GM10248 (cell line): ENCODE results near the gene EPM2A.
A peak's percentile ranks its signal among the peaks of the same experiment; 100 is the strongest.

ENCODE experiments used
- CTCF ChIA-PET: fragments of 300-600 bp; sonication (Branson Sonifier 250); formaldehyde crosslinking; extraction: SDS; loops from one replicate; lab custom pipeline; 2021; ENCODE audit warnings: antibody characterized with exemption; lab: Yijun Ruan, JAX
- POLR2A ChIA-PET: fragments of 350-650 bp; sonication (Branson Sonifier 250); formaldehyde crosslinking; extraction: SDS; loops from one replicate; lab custom pipeline; 2020; ENCODE audit warnings: antibody characterized with exemption; lab: Yijun Ruan, JAX
- DNase-seq: peaks from one replicate; pipeline ENCODE4 v3.0.0; 2012; ENCODE audit errors: extremely low spot score
- CTCF ChIP-seq: IDR thresholded peaks from 2 replicates; pipeline ENCODE4 v1.5.1; 2012; ENCODE audit warnings: mild to moderate bottlenecking, low read depth; ENCODE audit errors: extremely low read depth, missing control alignments, control extremely low read depth

EPM2A gene

GRCh38 chr6:145715426-145715825, 19.9 kb downstream of the EPM2A start:
- DNase-seq, result no peak
- CTCF ChIA-PET, result no interaction called here
- POLR2A ChIA-PET, result no interaction called here
- no peak for TF ChIP-seq CTCF

- POLR2A ChIA-PET, result no interaction called here
- DNase-seq, result no peak
- CTCF ChIA-PET, result interaction anchor here (1.0 kb wide), 1 partner anchor 11 kb away, joined by 3 read pairs; no protein-coding TSS in a partner anchor
- no peak for TF ChIP-seq CTCF
These were observed 20.6 kb downstream of the EPM2A start for GRCh38 chr6:145714731-145715130.

GRCh38 chr6:145713773-145714172, 21.5 kb downstream of the EPM2A start:
- POLR2A ChIA-PET, result no interaction called here
- TF ChIP-seq CTCF, result no peak
- DNase-seq, result no peak
- CTCF ChIA-PET, result interaction anchor here (1.0 to 1.4 kb wide), 2 partner anchors 10 to 21 kb away, joined by 3 read pairs; partner anchors contain the start of gene EPM2A

- ChIA-PET CTCF (no interaction called here), POLR2A (no interaction called here)
- no peak for DNase-seq
- TF ChIP-seq CTCF, result no peak
These were observed 23.9 kb downstream of the EPM2A start for GRCh38 chr6:145711372-145711771.

- ChIA-PET POLR2A (no interaction called here), CTCF (interaction anchor here (1.0 kb wide), 1 partner anchor 75 kb away, joined by 3 read pairs; no protein-coding TSS in a partner anchor)
- DNase-seq, result no peak
- TF ChIP-seq CTCF, result no peak
These were observed 27.9 kb downstream of the EPM2A start for GRCh38 chr6:145707397-145707796.

- DNase-seq, result no peak
- no peak for TF ChIP-seq CTCF
- ChIA-PET POLR2A (no interaction called here), CTCF (no interaction called here)
These were observed 29.8 kb downstream of the EPM2A start for GRCh38 chr6:145705561-145705960.

- ChIA-PET CTCF (interaction anchor here (0.7 to 1.5 kb wide), 6 partner anchors 10 to 71 kb away, joined by 3 to 5 read pairs (median 3); no protein-coding TSS in a partner anchor), POLR2A (no interaction called here)
- DNase-seq, result no peak
- TF ChIP-seq CTCF, result peak; percentile 12
These were observed 31.1 kb downstream of the EPM2A start for GRCh38 chr6:145704143-145704781.
